Suprapubic skin (tissue), 4 donors: ENCODE measurements around the gene P2RX2. TPM values are rescaled to one million over a fixed set of nuclear protein-coding genes. Genes with fewer than 3 reads are reported as not detected.

Source experiments
- DNase-seq, 2 donors: peaks; one replicate each; pipeline ENCODE4 v3.0.0-alpha.2; 2019; ENCODE audit warnings: low spot score in 2 of 2
- H3K27ac ChIP-seq: fragments of 200-600 bp; sonication (generic); one replicate; pipeline ENCODE4 v1.5.1; 2019
- H3K27me3 ChIP-seq: fragments of 200-600 bp; sonication (generic); one replicate; pipeline ENCODE4 v1.5.1; 2019
- H3K36me3 ChIP-seq: fragments of 200-600 bp; sonication (generic); one replicate; pipeline ENCODE4 v1.5.1; 2019
- H3K4me1 ChIP-seq: fragments of 200-600 bp; sonication (generic); one replicate; pipeline ENCODE4 v1.5.1; 2019
- H3K4me3 ChIP-seq: fragments of 200-600 bp; sonication (generic); one replicate; pipeline ENCODE4 v1.5.1; 2019; ENCODE audit warnings: mild to moderate bottlenecking
- H3K9me3 ChIP-seq: fragments of 200-600 bp; sonication (generic); one replicate; pipeline ENCODE4 v1.5.1; 2019
- EP300 ChIP-seq: sonication (generic); formaldehyde crosslinking; IDR thresholded peaks from one replicate; pipeline ENCODE4 v1.6.1; 2017; ENCODE audit warnings: antibody characterized with exemption
- POLR2A ChIP-seq, 2 donors: fragments of 450-650 bp; IDR thresholded peaks; one replicate each; pipeline ENCODE4 v1.6.1; 2017; ENCODE audit warnings: antibody characterized with exemption in 2 of 2, mild to moderate bottlenecking in 2 of 2, moderate library complexity in 2 of 2
- POLR2AphosphoS5 ChIP-seq, 3 donors: sonication (generic); formaldehyde crosslinking; IDR thresholded peaks; one replicate each; pipeline ENCODE4 v1.6.1; 2017; ENCODE audit warnings: antibody characterized with exemption in 3 of 3
- WGBS: methylation state at CpG from one replicate; pipeline ENCODE4 v1.1.5; 2018; 5-methylcytosine and 5-hydroxymethylcytosine counted together
- total RNA-seq, 4 donors: library from RNA; depleted of rRNA; stranded (reverse); fragments of >200 nt; gene quantifications; one replicate each; pipeline ENCODE4 v1.1.0, GENCODE V29; 2016
- TF ChIP-seq, protein P1 (sequence below), 2 donors: fragments of 200-600 bp in 1 of 2; fragments of 450-650 bp in 1 of 2; sonication (generic) in 1 of 2; IDR thresholded peaks; one replicate each; pipeline ENCODE4 v1.5.1; 2016 to 2019; ENCODE audit warnings: antibody characterized with exemption in 2 of 2, mild to moderate bottlenecking in 1 of 2, moderate library complexity in 1 of 2

The P2RX2 gene
- total RNA-seq, 4 donors from 2014 or later, result not detected

DNA sequence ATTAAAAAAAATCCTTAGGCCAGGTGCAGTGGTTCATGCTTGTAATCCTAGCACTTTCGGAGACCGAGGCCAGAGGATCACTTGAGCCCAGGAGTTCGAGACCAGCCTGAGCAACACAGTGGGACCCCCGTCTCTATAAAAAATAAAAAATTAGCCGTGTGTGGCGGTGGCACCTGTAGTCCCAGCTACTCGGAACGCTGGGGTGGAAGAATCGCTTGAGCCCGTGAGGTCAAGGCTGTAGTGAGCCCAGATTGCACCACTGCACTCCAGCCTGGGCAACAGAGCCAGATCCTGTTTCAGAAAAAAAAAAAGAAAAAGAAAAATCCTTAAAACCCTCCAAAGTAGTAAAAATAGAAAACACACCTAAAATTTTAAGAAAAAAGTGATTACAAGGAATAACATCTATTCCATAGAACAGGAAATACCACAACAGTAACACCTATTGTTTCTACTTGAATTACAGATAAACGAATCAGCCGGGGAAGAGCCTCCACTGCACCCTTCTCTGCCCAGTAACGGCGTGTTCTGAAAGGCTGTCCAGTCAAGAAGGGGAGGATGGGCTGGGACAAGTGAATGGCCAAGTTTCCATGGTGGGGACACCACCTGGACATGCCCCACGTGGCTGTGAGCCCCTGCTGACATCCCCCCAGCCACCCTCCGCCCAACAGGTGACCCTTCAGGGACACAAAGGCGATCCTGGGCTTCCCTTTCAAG, 50.7 kb downstream of the P2RX2 start:
- no peaks in the 10 kb centered on the region for H3K9me3 ChIP-seq
- no peak for TF ChIP-seq EP300
- TF ChIP-seq POLR2A (IDR thresholded peaks at IDR 0.05), result no peak
- TF ChIP-seq, protein P1, sequence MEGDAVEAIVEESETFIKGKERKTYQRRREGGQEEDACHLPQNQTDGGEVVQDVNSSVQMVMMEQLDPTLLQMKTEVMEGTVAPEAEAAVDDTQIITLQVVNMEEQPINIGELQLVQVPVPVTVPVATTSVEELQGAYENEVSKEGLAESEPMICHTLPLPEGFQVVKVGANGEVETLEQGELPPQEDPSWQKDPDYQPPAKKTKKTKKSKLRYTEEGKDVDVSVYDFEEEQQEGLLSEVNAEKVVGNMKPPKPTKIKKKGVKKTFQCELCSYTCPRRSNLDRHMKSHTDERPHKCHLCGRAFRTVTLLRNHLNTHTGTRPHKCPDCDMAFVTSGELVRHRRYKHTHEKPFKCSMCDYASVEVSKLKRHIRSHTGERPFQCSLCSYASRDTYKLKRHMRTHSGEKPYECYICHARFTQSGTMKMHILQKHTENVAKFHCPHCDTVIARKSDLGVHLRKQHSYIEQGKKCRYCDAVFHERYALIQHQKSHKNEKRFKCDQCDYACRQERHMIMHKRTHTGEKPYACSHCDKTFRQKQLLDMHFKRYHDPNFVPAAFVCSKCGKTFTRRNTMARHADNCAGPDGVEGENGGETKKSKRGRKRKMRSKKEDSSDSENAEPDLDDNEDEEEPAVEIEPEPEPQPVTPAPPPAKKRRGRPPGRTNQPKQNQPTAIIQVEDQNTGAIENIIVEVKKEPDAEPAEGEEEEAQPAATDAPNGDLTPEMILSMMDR (IDR thresholded peaks at IDR 0.05), result no peak
- no peak for TF ChIP-seq POLR2AphosphoS5 (IDR thresholded peaks at IDR 0.05)
- peaks cover 88% of the 10 kb centered on the region for H3K36me3 ChIP-seq
- WGBS, result 90% methylated on average over 17 of the region's 17 CpGs
- no peaks in the 10 kb centered on the region for H3K4me1 ChIP-seq
- H3K27me3 ChIP-seq, result no peaks in the 10 kb centered on the region
- no peak overlapping the region for H3K4me3 ChIP-seq
- DNase-seq, result no peak
- H3K27ac ChIP-seq, result no peak overlapping the region

Other genes starting within 250 kb of the P2RX2 start
- gene FBRSL1, start 128.6 kb upstream of the P2RX2 start, total RNA-seq, result 10 to 100 TPM; 26.0 to 33.7 (median 27.2) TPM
- gene LRCOL1, start 8.2 kb upstream of the P2RX2 start, total RNA-seq, result not detected
- gene POLE, start 68.6 kb downstream of the P2RX2 start, total RNA-seq, result 100 to 1,000 TPM in 1 of 4 donors, 10 to 100 TPM in 3; 34.1 to 130 (median 43.3) TPM
- 10 to 100 TPM in 3 of 4 donors, 1 to 10 TPM in 1; 10.0 to 30.0 (median 22.4) TPM for gene PXMP2, start 68.8 kb downstream of the P2RX2 start, total RNA-seq
- gene PGAM5, start 92.1 kb downstream of the P2RX2 start, total RNA-seq, result 10 to 100 TPM; 31.4 to 43.1 (median 38.7) TPM
- 100 to 1,000 TPM in 2 of 4 donors, 10 to 100 TPM in 2; 74.7 to 222 (median 111) TPM for gene ANKLE2, start 143.1 kb downstream of the P2RX2 start, total RNA-seq
- 10 to 100 TPM; 75.8 to 98.4 (median 81.0) TPM for gene GOLGA3, start 210.1 kb downstream of the P2RX2 start, total RNA-seq